Measurements from ENCODE around the gene ZNF365. TPM values are rescaled to one million over a fixed set of nuclear protein-coding genes. Genes with fewer than 3 reads are reported as not detected.

ZNF365 gene, protein sequence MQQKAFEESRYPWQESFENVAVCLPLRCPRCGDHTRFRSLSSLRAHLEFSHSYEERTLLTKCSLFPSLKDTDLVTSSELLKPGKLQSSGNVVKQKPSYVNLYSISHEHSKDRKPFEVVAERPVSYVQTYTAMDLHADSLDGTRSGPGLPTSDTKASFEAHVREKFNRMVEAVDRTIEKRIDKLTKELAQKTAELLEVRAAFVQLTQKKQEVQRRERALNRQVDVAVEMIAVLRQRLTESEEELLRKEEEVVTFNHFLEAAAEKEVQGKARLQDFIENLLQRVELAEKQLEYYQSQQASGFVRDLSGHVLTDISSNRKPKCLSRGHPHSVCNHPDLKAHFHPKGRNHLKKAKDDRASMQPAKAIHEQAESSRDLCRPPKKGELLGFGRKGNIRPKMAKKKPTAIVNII
- total RNA-seq (2022; extraction: Qiagen RNA extraction) = 0.83 to 1.00 TPM (median 0.91 TPM) in 5 replicates

DNA sequence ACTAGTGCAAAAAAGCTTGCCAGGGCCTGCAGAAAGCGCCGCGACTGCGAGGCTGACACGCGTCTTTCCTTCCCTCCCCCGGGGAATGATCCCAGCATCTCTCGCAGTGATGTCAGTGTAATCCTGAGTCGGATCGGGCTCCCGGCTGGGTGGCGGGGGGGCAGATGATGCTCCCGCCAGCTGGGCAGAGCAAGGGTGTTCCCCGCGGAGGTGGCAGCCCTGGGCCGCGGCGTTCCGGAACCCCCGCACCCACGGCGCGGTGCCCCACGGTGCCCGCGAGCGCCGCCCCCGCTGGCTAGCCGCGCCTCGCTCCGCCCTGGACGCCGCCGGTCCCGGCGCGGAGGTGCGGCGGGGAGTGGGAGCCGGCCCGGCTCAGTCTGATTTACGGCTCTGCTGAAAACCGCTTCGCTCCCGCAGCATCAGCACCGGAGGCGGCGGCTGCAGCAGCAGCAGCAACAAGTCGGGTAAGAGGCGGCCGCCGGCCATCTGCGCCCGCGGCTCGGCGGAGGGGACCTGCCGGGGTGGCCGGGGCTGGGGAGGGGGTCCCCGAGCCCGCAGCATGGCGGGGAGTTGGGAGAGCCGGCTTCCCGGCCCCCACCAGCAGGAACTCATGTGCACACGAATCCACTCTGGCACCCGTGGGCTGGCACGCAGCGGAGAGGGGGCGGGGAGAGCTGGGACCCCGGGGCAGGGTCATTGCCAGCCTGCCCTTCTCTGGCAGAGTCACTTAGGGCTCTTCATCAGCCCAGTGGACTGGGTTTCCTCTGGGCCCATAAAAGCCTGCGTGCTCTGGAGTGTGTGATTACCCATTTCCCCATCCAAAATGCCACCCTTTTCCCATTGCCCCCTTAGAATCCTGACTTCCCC, at the start of gene ZNF365:
Gene ZNF365, plus strand, starts transcription at position 375 of the 867 bp plus-strand sequence. CDS start 1,825 bp downstream, outside the sequence.

Other genes with a start within 250 kb of the ZNF365 start
- 0.75 to 1.0 TPM (median 0.85 TPM) in 5 replicates for gene RTKN2, start 105.5 kb upstream of the ZNF365 start, total RNA-seq (2022; extraction: Qiagen RNA extraction)